Right renal pelvis (tissue), 4 donors: ENCODE results near the gene SLK. TPM values are rescaled to one million over a fixed set of nuclear protein-coding genes. Genes with fewer than 3 reads are reported as not detected.

Experiments used
- DNase-seq, 4 donors: peaks; one replicate each; pipeline ENCODE4 v3.0.0-alpha.2; 2013; ENCODE audit warnings: low read depth in 4 of 4, low spot score in 3 of 4, missing footprints in 1 of 4
- polyA plus RNA-seq, 4 donors: library from polyadenylated mRNA; unstranded; fragments of 120-200 nt; gene quantifications; one replicate each; pipeline ENCODE4 v1.2.1, GENCODE V29; 2013; ENCODE audit not compliant: insufficient read length in 4 of 4

Gene SLK
- polyA plus RNA-seq, 4 donors = 56.5 to 71.2 (median 66.4) TPM

GRCh38 chr10:104045151-104046089, 78.5 kb downstream of the SLK start:
- DNase-seq = peak in 2 of 4 donors; percentile 35 to 38

GRCh38 chr10:104046651-104047050, 79.7 kb downstream of the SLK start:
- no peak for DNase-seq

GRCh38 chr10:104049504-104050250, 82.7 kb downstream of the SLK start:
- no peak for DNase-seq

GRCh38 chr10:104052431-104052830, 85.5 kb downstream of the SLK start:
- DNase-seq = no peak

- DNase-seq = no peak
Observed at GRCh38 chr10:104053201-104053600, 86.3 kb downstream of the SLK start.

- no peak for DNase-seq
Observed at GRCh38 chr10:104054430-104054829, 87.5 kb downstream of the SLK start.

- no peak for DNase-seq
Observed at GRCh38 chr10:104056619-104057273, 89.8 kb downstream of the SLK start.

GRCh38 chr10:104057717-104058116, 90.8 kb downstream of the SLK start:
- no peak for DNase-seq

GRCh38 chr10:104059364-104059763, 92.4 kb downstream of the SLK start:
- DNase-seq = no peak

GRCh38 chr10:104061196-104061595, 94.3 kb downstream of the SLK start:
- no peak for DNase-seq

GRCh38 chr10:104065748-104066147, 98.8 kb downstream of the SLK start:
- DNase-seq = no peak

- no peak for DNase-seq
Observed at GRCh38 chr10:104066945-104067344, 100.0 kb downstream of the SLK start.

- peak in 1 of 4 donors; percentile 14 for DNase-seq
Observed at GRCh38 chr10:104067525-104067924, 100.6 kb downstream of the SLK start.

GRCh38 chr10:104069613-104070012, 102.7 kb downstream of the SLK start:
- peak in 1 of 4 donors; percentile 8 for DNase-seq

GRCh38 chr10:104072786-104073185, 105.8 kb downstream of the SLK start:
- no peak for DNase-seq

GRCh38 chr10:104074505-104074904, 107.6 kb downstream of the SLK start:
- DNase-seq = no peak

GRCh38 chr10:104076743-104077160, 109.8 kb downstream of the SLK start:
- peak; percentile 36 to 60 (median 48) for DNase-seq

- DNase-seq = no peak
Observed at GRCh38 chr10:104077247-104077646, 110.3 kb downstream of the SLK start.

- DNase-seq = no peak
Observed at GRCh38 chr10:104077663-104078151, 110.8 kb downstream of the SLK start.
